Prostate gland (tissue), 2 donors: Measurements from ENCODE around the gene SMURF2. TPM values are rescaled to one million over a fixed set of nuclear protein-coding genes. Genes with fewer than 3 reads are reported as not detected.
"Not testable (repeated sequence)": the region's sequence is repeated elsewhere in the genome, so short reads cannot be mapped to it uniquely, and the experiment has no call there.

ENCODE experiments used
- DNase-seq: peaks from one replicate; pipeline ENCODE4 v3.0.0-alpha.2; 2019; ENCODE audit warnings: low spot score
- H3K27ac ChIP-seq, 2 donors: fragments of 200-600 bp; sonication (generic); 2 replicates each; pipeline ENCODE4 v1.5.1; 2017 to 2019
- H3K27me3 ChIP-seq: fragments of 200-600 bp; sonication (generic); replicated peaks from 2 replicates; pipeline ENCODE4 v1.5.1; 2019; ENCODE audit not compliant: insufficient read depth
- H3K36me3 ChIP-seq, 2 donors: fragments of 200-600 bp; sonication (generic); 1 replicate in 1 of 2; 2 replicates in 1 of 2; pipeline versions ENCODE4 v1.5.1 to v1.8.1; 2017 to 2019
- H3K4me1 ChIP-seq: fragments of 200-600 bp; sonication (generic); replicated peaks from 2 replicates; pipeline ENCODE4 v1.5.1; 2019
- H3K4me3 ChIP-seq, 2 donors: fragments of 200-600 bp; sonication (generic); 2 replicates each; pipeline ENCODE4 v1.5.1; 2017 to 2019
- H3K9me3 ChIP-seq: fragments of 200-600 bp; sonication (generic); 2 replicates; pipeline ENCODE4 v1.5.1; 2017
- CTCF ChIP-seq, 4 experiments: fragments of 200-600 bp in 2 of 4; fragments of 450-650 bp in 2 of 4; sonication (generic) in 2 of 4; IDR thresholded peaks; 1 replicate in 3 of 4; 2 replicates in 1 of 4; pipeline ENCODE4 v1.5.1; 2016 to 2019; ENCODE audit warnings: antibody characterized with exemption in 4 of 4, mild to moderate bottlenecking in 2 of 4, moderate library complexity in 2 of 4
- POLR2A ChIP-seq: fragments of 450-650 bp; IDR thresholded peaks from one replicate; pipeline ENCODE4 v1.6.1; 2016; ENCODE audit warnings: antibody characterized with exemption, mild to moderate bottlenecking
- POLR2AphosphoS5 ChIP-seq: sonication (generic); formaldehyde crosslinking; IDR thresholded peaks from one replicate; pipeline ENCODE4 v1.6.1; 2017; ENCODE audit warnings: antibody characterized with exemption
- WGBS: methylation state at CpG from one replicate; pipeline ENCODE4 v1.1.5; 2018; 5-methylcytosine and 5-hydroxymethylcytosine counted together
- intact Hi-C: fragments of 100-400 bp; cut with DNase I; formaldehyde crosslinking; loops from one replicate; pipeline ENCODE4 v1.14.2; 2022
- total RNA-seq, 2 donors: library from RNA; depleted of rRNA; stranded (reverse); fragments of >200 nt; gene quantifications; one replicate each; pipeline ENCODE4 v1.1.0, GENCODE V29; 2016

The SMURF2 gene
- total RNA-seq, 2 donors from 2014 or later = 21.5 to 29.1 TPM

DNA sequence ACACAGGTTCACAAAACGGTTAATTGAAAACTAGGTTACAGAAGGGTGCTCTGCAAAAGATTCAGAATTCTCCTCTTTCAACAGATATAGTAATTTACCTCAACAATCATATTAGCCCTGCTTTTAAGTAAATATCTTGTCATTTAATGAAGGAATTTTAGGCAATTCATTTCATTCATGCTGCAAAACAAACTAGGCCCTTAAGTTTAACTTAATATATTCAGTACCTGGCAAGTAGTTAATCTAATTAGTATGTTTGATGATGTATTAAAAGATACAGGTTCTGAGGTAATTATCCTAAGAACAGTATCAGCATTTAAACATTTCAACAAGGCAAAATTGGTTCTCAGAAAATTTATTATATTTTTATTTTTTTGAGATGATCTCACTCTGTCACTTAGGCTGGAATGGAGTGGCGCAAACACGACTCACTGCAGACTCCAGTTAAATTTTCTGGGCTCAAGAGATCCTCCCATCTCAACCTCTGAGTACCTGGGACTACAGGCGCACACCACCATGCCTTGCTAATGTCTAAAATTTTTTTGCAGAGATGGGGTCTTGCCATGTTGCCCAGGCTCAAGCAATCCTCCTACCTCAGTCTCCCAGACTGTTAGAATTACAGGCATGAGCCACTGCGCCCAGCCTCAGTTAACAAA lies 44.9 kb downstream of the SMURF2 start:
- Histone ChIP-seq H3K36me3 (no peaks in the 10 kb centered on the region), H3K4me3 (no peak overlapping the region), H3K27me3 (no peaks in the 10 kb centered on the region), H3K9me3 (no peaks in the 10 kb centered on the region), H3K4me1 (no peaks in the 10 kb centered on the region), H3K27ac (no peak overlapping the region)
- no peak for TF ChIP-seq POLR2AphosphoS5
- TF ChIP-seq CTCF (IDR thresholded peaks at IDR 0.05) = no peak
- TF ChIP-seq POLR2A = no peak
- WGBS = 96% methylated on average over 5 of the region's 5 CpGs
- intact Hi-C loops = no loop called here
- DNase-seq = no peak

- no peaks in the 10 kb centered on the region for H3K4me1 ChIP-seq
- no peaks in the 10 kb centered on the region for H3K36me3 ChIP-seq
- TF ChIP-seq POLR2A (no peak), CTCF (IDR thresholded peaks at IDR 0.05) (no peak), POLR2AphosphoS5 (no peak)
- no peak overlapping the region for H3K27ac ChIP-seq
- no peak overlapping the region for H3K4me3 ChIP-seq
- H3K9me3 ChIP-seq = no peaks in the 10 kb centered on the region
- intact Hi-C loops = no loop called here
- H3K27me3 ChIP-seq = no peaks in the 10 kb centered on the region
- WGBS = 39% methylated on average over 3 of the region's 3 CpGs
- DNase-seq = no peak
Measured at GRCh38 chr17:64615028-64615677, 47.0 kb downstream of the SMURF2 start.

DNA sequence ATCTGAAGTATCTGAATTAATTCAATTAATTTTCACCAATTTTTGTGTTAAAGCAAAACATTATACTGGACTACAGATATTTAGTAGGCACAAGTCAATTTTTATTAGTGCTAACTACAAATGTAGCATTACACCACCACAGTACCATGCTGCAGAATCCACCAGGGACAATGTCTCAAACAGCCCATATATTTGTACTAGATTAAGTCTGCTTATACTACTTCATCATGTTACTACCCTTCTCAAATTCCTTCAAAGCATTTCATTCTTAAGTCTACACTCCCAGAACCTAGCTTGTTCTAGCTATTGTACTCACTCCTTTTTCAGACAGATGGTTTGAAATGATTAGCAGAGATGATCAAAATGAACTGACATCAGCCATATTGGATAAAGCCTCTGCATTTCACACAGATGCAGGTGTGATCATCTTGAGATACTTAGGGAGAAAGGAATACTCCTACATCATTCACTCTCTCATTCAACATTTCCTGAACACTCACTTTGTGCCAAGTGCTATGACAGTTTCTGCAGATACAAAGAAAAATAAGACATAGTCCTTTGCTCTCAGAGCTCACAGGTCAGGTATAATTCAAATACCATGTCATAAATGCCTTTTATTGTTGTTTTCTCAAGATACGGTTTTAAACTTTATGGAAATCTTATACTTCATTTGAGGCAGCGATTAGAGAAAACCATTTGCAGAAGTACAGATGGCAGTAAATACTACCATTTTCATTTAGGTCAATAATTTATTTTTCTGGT lies 47.7 kb downstream of the SMURF2 start:
- Histone ChIP-seq H3K4me3 (no peak overlapping the region), H3K36me3 (no peaks in the 10 kb centered on the region), H3K27ac (no peak overlapping the region), H3K27me3 (no peaks in the 10 kb centered on the region), H3K4me1 (no peaks in the 10 kb centered on the region), H3K9me3 (no peaks in the 10 kb centered on the region)
- TF ChIP-seq CTCF (IDR thresholded peaks at IDR 0.05) (no peak), POLR2AphosphoS5 (no peak), POLR2A (no peak)
- intact Hi-C loops = no loop called here
- DNase-seq = no peak
- 22% methylated on average over 2 of the region's 2 CpGs for WGBS

- WGBS = 85% methylated on average over 7 of the region's 7 CpGs
- no peaks in the 10 kb centered on the region for H3K27me3 ChIP-seq
- intact Hi-C loops = no loop called here
- no peak for DNase-seq
- no peaks in the 10 kb centered on the region for H3K36me3 ChIP-seq
- H3K9me3 ChIP-seq = no peaks in the 10 kb centered on the region
- no peak overlapping the region for H3K4me3 ChIP-seq
- no peak for TF ChIP-seq POLR2A
- TF ChIP-seq POLR2AphosphoS5 = no peak
- no peak for TF ChIP-seq CTCF (IDR thresholded peaks at IDR 0.05)
- no peaks in the 10 kb centered on the region for H3K4me1 ChIP-seq
- no peak overlapping the region for H3K27ac ChIP-seq
Measured at GRCh38 chr17:64611369-64611768, 50.7 kb downstream of the SMURF2 start.

DNA sequence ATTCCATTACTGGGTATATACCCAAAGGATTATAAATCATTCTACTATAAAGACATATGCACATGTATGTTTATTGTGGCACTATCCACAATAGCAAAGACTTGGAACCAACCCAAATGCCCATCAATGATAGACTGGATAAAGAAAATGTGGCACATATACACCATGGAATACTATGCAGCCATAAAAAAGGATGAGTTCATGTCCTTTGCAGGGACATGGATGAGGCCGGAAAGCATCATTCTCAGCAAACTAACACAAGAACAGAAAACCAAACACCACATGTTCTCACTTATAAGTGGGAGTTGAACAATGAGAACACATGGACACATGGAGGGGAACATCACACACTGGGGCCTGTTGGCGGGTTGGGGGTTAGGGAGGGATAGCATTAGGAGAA lies 51.9 kb downstream of the SMURF2 start:
- DNase-seq, H3K36me3 ChIP-seq, H3K9me3 ChIP-seq, intact Hi-C loops, H3K4me1 ChIP-seq, H3K27me3 ChIP-seq, H3K4me3 ChIP-seq, H3K27ac ChIP-seq: not testable (repeated sequence)
- WGBS = 100% methylated on average over 2 of the region's 2 CpGs
